ENCODE results near the gene SPATA31E1.

DNA sequence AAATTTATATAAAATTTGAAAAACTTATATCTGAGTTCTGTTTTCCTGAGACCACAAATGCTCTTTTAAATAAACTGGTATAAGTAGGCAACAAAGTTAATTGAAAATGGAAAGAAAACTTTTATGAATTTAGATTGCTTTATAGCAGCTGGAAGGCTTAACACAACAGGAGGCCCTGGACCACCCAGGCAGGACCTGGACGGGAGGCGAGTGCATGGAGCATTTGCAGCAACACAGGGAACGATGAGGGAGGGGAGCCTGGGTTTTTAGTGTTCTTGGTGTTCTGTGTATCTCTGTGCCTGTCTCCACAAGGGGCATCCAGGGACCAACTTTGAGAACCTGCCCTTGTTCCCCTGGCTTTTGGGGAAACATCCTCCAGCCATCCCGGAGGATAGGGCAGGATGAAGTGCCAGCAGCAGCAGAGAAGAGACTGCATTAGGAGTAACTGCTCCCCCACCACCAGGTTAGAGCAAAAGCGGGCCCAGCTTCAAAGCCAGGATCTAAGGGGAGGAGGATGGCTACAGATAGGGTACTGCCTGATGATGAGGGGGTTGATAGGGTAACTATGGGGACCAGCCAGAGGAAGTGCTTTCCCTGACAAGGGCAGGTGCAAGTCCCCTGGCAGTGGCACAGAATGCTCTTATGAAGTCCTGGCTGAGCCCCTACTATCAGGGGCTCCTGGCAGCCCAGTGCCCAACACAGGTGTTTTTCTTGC is 6.7 kb upstream of the SPATA31E1 start:
- TF ChIP-seq, protein P1, sequence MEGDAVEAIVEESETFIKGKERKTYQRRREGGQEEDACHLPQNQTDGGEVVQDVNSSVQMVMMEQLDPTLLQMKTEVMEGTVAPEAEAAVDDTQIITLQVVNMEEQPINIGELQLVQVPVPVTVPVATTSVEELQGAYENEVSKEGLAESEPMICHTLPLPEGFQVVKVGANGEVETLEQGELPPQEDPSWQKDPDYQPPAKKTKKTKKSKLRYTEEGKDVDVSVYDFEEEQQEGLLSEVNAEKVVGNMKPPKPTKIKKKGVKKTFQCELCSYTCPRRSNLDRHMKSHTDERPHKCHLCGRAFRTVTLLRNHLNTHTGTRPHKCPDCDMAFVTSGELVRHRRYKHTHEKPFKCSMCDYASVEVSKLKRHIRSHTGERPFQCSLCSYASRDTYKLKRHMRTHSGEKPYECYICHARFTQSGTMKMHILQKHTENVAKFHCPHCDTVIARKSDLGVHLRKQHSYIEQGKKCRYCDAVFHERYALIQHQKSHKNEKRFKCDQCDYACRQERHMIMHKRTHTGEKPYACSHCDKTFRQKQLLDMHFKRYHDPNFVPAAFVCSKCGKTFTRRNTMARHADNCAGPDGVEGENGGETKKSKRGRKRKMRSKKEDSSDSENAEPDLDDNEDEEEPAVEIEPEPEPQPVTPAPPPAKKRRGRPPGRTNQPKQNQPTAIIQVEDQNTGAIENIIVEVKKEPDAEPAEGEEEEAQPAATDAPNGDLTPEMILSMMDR (IDR thresholded peaks at IDR 0.05), result no peak
- TF ChIP-seq POLR2A (IDR thresholded peaks at IDR 0.05), result no peak

All from testis (tissue), 2 donors.